Measurements from ENCODE around the gene ZNF74.

The ZNF74 gene

GRCh38 chr22:20433191-20433590 lies 39.2 kb downstream of the ZNF74 start:
- no peak for DNase-seq (ENCODE audit: low read depth)

GRCh38 chr22:20433686-20434241 lies 39.8 kb downstream of the ZNF74 start:
- no peak for DNase-seq (ENCODE audit: low read depth)

DNA sequence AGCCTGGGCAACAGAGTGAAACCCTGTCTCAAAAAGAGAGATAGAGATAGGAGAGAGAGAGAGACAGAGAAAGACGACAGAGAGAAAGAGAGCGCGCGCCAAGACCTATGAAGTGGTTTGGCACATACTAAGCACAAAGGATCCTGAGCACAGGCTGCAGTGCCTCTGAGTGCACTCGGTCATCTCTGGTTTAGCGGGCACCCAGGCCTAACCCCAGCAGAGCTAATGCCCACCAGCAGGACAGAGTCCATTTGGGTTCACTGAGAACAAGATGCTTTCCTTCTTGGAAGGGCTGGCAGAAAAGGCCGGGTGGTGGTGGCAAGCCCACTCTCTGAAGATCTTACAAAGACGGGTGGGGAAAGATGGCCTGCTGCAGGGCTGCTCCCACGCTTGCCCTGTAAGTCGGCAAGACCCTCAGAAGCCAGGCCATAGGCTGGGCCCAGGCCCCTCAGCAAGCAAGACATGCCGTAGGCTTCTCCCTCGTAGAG lies 40.4 kb downstream of the ZNF74 start:
- no peak for DNase-seq (ENCODE audit: low read depth)

DNA sequence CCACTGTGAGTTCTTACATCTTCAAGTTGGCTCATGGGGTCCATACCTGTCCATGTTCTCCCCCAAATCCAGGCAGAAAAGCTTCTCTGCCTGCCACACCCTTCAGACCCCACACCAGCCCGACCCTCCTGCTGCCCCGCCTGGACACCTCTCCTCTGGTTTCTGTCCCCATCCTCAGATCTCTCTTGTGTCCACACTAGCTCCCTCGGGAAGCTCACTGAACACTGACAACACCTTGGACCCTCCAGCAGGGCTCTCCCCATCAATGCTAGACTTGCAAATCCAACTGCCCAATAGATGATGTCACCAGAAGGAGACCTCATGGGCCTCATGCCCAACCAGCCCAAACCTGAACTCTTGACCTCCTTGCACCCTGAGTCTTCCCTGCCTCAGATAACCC lies 40.8 kb downstream of the ZNF74 start:
- DNase-seq (ENCODE audit: low read depth) = no peak

DNA sequence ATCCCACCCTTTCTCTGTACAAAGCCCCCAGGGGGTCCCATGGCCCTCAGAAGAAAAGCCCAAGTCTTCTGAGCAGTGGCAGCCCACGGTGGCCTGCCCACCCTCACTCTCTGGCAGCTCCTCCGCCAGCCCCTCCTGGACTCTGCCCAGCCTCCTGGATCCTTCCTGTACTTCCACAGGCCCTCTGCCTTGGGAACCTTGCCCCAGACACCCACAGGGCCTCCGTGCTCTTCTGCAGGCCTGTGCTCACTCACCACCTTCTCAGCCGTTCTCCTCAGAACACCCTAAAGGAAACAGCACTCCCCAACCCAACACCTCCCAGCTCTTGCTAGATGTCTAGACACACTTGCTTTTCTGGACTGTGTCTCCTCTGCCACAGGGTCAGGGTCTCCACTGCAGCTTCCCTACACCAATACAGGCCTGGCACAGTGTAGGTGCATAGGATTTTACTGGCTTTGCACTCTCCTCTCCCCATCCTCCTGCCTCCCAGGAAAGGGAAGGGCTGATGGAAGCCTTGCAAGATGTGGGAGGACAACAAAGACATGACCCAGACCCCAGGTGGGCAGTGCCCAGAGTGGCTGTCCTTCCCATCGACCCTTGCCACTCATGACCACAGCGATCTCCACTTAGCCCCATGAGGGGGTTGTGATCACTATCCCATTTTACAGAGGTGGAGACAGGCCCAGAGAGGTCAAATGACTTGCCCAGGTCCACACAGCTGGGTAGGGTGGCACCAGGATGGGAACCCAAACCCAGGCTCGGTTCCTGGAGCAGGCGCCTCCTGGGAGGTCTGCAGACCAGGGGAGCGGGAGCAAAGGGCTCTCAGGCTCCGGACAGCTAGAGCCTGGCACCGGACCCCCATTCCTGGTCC lies 41.7 kb downstream of the ZNF74 start:
- DNase-seq (ENCODE audit: low read depth) = no peak

- DNase-seq (ENCODE audit: low read depth) = no peak
Observed at GRCh38 chr22:20436307-20436767, 42.4 kb downstream of the ZNF74 start.

DNA sequence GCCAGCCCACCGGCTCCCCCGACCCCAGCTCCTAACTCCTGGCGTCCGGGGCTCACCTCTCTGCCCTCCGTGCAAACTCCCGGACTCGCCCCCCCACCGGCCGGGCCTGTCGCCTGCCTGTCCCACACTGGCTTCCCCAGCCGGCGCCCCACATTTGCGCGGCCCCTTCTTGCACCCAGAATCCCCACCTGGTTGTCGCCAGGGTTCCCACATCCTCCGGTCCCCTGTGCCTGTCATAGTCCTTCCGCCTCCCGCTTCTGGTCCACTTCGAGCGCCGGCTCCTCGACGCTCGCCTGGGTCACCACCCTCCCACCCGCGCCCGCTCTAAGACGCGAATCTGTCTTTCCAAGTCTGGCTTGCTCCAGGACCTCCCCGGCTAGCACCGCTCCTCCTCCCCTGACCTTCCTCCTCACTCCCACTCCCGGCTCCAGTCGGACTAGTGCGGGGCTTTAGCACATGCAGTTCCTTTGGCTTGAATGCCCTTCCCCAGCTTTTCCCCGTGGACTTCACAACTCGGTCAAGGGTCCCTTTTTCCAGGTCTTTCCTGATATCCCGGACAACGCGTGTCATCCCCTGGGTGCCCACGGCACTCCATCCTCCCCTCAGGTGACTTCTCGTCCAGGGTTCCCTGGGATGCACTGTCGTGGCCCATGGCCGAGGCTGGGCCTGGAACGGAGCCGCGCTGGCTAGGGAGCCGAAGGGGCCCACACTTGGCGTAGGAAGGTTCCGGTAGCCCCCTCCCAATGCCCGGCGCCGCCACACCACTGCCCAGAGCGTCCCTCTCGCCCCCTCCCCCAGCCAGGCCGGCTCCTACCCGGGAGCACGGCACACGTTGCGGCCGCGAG lies 43.0 kb downstream of the ZNF74 start:
- DNase-seq (ENCODE audit: low read depth) = no peak

DNA sequence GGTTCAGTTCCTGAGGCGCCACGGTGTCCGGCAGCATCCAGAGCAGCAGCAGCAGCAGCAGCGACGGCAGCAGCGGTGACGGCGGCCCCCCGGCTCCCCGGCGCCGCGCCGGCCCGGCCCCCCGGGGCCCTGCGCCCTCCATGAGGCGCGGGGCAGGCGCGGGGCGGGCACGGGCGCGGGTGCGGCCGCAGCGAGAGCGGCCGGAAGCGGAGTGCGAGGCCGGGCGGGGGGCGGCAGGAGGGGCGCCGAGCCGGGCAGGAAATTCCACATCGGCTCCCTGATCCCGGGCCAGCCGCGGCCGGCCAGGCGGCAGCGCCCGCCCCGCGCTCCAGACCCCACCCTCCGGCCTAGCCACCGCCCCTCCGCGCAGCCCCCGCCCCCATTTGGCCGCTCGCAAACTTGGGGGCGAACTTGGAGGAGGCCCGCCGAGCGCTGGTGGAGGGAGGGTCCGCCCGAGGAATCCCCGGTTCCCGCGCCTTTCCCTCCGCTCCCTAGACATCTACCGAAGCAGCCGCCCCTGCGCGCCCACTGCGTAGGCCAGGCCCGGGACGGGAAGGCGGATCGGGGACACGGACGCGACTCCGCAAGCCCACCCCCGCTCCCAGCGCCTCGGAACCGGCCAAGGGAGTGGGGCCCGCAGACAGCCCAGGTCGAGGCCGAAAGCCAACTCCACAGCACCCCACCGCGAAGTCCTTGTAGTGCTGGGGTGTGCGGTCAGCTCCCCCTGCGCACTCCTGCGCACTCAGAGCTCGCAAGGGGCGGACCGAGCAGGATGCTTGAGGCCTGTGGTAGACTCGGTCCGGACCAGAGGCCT lies 43.9 kb downstream of the ZNF74 start, which contains the start of gene SCARF2:
Gene SCARF2, minus strand, starts transcription at position 213 of the 814 bp plus-strand sequence. Its CDS starts 71 bp downstream, at position 142.
- DNase-seq (ENCODE audit: low read depth) = no peak

DNA sequence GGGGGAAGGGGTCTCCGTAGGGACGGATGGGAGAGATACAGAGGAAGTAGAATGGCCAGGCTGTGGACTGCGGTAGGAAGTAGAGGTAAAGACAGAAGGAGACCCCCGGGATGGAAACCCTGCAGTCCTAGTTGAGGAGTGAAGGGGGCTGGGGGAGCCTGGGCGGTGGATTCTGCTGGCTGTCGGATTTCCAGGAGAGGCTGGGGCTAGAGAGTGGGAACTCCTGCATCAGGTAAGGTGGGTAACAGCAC lies 44.4 kb downstream of the ZNF74 start:
- DNase-seq (ENCODE audit: low read depth) = no peak

GRCh38 chr22:20438678-20439492 lies 44.9 kb downstream of the ZNF74 start:
- no peak for DNase-seq (ENCODE audit: low read depth)

GRCh38 chr22:20439556-20439927 lies 45.6 kb downstream of the ZNF74 start:
- no peak for DNase-seq (ENCODE audit: low read depth)

GRCh38 chr22:20439928-20440575 lies 46.1 kb downstream of the ZNF74 start:
- no peak for DNase-seq (ENCODE audit: low read depth)

- DNase-seq (ENCODE audit: low read depth) = no peak
Observed at GRCh38 chr22:20440637-20441591, 47.0 kb downstream of the ZNF74 start.

GRCh38 chr22:20441631-20442484 lies 47.9 kb downstream of the ZNF74 start:
- DNase-seq (ENCODE audit: low read depth) = no peak

DNA sequence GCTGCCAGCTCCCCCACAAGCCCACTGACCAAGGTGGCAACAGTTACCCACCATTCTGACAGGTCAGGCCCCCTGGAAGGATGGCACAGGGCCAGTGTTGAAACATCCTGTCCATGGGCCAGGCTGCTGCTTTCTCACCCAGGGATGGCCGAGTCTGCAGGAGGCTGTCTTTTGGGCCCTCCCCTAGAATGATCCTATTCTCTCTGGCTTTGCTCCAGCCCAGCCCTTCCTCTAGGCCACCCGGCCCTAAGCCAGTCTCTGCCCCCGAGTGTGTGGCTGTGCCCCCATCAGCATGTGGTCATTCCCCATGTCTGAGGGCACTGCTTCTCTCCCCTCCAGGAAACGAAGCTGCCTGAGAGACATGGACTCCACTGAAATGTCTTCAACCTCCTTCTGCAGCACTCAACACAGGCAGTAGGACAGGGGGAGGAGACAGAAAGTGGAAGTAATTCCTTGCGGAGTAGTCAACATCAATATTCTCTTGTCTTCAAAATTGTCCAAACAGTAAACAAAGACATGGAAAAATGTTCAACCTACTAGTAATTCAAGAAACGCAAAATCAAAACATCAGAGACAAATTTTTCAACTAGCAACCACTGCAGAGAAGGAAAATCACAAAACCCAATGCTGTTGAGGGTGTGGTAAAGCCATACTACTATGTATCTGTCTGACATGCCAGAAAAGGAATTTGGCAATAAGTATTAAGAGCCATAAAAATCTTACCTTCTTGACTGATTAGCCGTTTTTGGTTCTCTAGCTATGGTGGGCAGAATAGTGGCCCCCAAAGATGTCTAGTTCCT lies 48.7 kb downstream of the ZNF74 start:
- DNase-seq (ENCODE audit: low read depth) = no peak

DNA sequence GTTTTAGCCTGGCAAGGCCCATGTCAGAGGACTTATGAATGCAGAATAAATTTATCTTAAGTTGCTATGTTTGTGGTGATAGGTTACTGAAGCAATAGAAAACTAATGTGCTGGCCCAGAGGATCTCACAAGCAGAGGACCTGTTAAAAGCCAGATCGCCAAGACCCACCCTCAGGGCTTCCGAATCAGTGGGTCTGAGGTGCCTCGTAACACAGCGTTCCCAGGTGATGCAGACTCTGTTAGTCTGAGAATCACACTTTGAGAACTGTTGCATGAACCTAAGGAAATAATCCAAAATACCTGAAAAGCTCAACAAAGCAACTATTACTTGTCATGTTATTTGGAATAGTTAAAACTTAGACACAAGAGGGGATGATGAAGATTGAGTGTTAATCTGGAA lies 50.4 kb downstream of the ZNF74 start:
- DNase-seq (ENCODE audit: low read depth) = no peak

DNA sequence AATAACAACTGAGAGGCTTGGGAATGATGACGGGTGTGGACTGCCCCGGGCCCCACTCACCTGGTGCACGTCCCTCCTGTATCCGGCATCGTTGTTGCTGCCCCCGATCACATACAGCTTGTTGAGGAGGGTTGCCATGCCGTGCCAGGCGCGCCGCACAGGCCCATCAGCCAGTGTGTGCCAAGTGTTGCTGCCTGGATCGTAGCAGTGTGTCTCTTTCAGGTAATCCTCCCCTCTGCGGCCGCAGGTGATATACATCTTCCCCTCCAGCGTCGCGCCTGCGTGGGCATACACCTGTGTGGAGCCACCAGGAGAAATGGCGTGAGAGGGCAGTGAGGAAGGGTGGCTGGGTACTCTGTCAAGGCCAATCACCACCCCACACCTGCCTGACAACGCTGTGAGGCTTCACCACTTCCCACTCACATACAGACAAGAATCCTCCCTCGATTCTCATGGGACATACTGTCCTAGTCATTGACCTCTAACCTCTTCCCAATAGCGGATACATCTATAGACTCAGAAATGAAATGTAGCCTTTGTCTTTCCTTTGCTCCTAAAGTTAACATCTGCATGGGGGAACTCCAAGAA lies 52.5 kb downstream of the ZNF74 start:
- no peak for DNase-seq (ENCODE audit: low read depth)
